ENCODE measurements around the gene SLC25A27. TPM values are rescaled to one million over a fixed set of nuclear protein-coding genes. Genes with fewer than 3 reads are reported as not detected.

Gene SLC25A27
- total and polyA plus RNA-seq, 4 donors = 2.5 to 24.2 (median 4.9) TPM

- Histone ChIP-seq H3K36me3 (ENCODE audit: control insufficient read depth in 4 of 4, insufficient read depth in 3 of 4, low read depth in 1 of 4, low read length in 3 of 4) (no peaks in the 10 kb centered on the region), H3K4me1 (ENCODE audit: control insufficient read depth in 4 of 4, insufficient read depth in 4 of 4, low read length in 3 of 4) (no peaks in the 10 kb centered on the region), H3K4me3 (ENCODE audit: low read depth in 1 of 3, low read length in 3 of 3) (no peak overlapping the region), H3K27me3 (ENCODE audit: control insufficient read depth in 4 of 4, insufficient read depth in 4 of 4, low read length in 3 of 4) (no peaks in the 10 kb centered on the region), H3K9me3 (ENCODE audit: control insufficient read depth in 4 of 4, low read length in 3 of 4) (no peaks in the 10 kb centered on the region), H3K9ac (ENCODE audit: low read depth in 1 of 2, low read length in 2 of 2) (no peak overlapping the region), H3K27ac (ENCODE audit: low read depth in 1 of 2, low read length in 2 of 2) (no peak overlapping the region)
- DNase-seq (ENCODE audit: low spot score) = no peak
- TF ChIP-seq NR2F2 (IDR thresholded peaks at IDR 0.05) (no peak), SP1 (IDR thresholded peaks at IDR 0.05) (no peak), JUND (IDR thresholded peaks at IDR 0.05) (no peak), TAF1 (conservative IDR thresholded peaks at IDR 0.05) (no peak), HNF4G (IDR thresholded peaks at IDR 0.05) (no peak), FOXA2 (IDR thresholded peaks at IDR 0.05) (no peak), RXRA (IDR thresholded peaks at IDR 0.05) (no peak)
- TF ChIP-seq, protein P1, sequence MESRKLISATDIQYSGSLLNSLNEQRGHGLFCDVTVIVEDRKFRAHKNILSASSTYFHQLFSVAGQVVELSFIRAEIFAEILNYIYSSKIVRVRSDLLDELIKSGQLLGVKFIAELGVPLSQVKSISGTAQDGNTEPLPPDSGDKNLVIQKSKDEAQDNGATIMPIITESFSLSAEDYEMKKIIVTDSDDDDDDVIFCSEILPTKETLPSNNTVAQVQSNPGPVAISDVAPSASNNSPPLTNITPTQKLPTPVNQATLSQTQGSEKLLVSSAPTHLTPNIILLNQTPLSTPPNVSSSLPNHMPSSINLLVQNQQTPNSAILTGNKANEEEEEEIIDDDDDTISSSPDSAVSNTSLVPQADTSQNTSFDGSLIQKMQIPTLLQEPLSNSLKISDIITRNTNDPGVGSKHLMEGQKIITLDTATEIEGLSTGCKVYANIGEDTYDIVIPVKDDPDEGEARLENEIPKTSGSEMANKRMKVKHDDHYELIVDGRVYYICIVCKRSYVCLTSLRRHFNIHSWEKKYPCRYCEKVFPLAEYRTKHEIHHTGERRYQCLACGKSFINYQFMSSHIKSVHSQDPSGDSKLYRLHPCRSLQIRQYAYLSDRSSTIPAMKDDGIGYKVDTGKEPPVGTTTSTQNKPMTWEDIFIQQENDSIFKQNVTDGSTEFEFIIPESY (IDR thresholded peaks at IDR 0.05) = no peak
- TF ChIP-seq, protein P2, sequence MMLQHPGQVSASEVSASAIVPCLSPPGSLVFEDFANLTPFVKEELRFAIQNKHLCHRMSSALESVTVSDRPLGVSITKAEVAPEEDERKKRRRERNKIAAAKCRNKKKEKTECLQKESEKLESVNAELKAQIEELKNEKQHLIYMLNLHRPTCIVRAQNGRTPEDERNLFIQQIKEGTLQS (IDR thresholded peaks at IDR 0.05) = no peak
- WGBS = 84% methylated on average over 1 of the region's 1 CpG
These were observed 58.7 kb downstream of the SLC25A27 start for GRCh38 chr6:46711491-46711890.

DNA sequence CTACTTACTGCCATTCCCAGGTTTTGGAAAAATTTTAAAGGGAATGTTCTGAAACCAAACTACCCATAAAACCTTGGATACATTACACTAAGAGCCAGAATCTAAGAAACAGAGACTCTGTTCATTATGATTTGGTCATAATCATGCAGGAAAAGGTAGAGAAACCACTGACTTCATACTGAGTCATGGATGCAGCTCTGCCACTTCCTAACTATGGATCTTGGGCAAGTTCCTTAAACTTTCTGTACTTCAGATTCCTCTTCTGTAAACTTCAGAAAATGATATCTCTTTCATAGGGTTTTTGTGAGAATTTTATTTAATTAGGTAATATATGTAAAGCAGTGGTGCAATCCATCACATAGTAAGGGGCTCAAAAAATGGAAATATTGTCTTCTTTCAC, 62.4 kb downstream of the SLC25A27 start:
- H3K27ac ChIP-seq (ENCODE audit: low read depth in 1 of 2, low read length in 2 of 2) = no peak overlapping the region
- H3K4me3 ChIP-seq (ENCODE audit: low read depth in 1 of 3, low read length in 3 of 3) = no peak overlapping the region
- H3K4me1 ChIP-seq (ENCODE audit: control insufficient read depth in 4 of 4, insufficient read depth in 4 of 4, low read length in 3 of 4) = no peaks in the 10 kb centered on the region
- TF ChIP-seq YY1 (IDR thresholded peaks at IDR 0.05) (no peak), REST (IDR thresholded peaks at IDR 0.05) (no peak), FOXA2 (IDR thresholded peaks at IDR 0.05) (no peak), JUND (IDR thresholded peaks at IDR 0.05) (no peak), GABPA (IDR thresholded peaks at IDR 0.05 in 1 of 2, conservative IDR thresholded peaks at IDR 0.05 in 1 of 2) (no peak)
- TF ChIP-seq, protein P1 (IDR thresholded peaks at IDR 0.05) = no peak
- no peaks in the 10 kb centered on the region for H3K27me3 ChIP-seq (ENCODE audit: control insufficient read depth in 4 of 4, insufficient read depth in 4 of 4, low read length in 3 of 4)
- DNase-seq (ENCODE audit: low spot score) = no peak
- no peaks in the 10 kb centered on the region for H3K9me3 ChIP-seq (ENCODE audit: control insufficient read depth in 4 of 4, low read length in 3 of 4)
- H3K36me3 ChIP-seq (ENCODE audit: control insufficient read depth in 4 of 4, insufficient read depth in 3 of 4, low read depth in 1 of 4, low read length in 3 of 4) = no peaks in the 10 kb centered on the region
- no peak overlapping the region for H3K9ac ChIP-seq (ENCODE audit: low read depth in 1 of 2, low read length in 2 of 2)
